Measurements from ENCODE around the gene FBXO34.

DNA sequence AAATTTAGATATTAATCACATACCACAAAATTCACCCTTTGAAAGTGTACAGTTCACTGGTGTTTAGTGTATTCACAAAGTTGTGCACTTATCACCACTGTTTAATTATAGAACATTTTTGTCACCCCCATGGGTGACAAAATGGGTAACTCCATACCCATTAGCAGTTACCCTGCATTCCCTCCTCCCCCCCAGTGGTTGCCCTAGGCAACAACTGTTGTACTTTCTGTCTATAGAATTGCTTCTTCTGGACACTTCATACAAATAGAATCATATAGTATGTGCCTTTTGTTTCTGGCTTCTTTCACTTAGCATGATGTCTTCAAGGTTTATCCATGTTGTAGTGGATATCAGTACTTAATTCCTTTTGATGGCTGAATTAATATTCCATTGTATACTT is 52.7 kb downstream of the FBXO34 start:
- TF ChIP-seq, protein P1, sequence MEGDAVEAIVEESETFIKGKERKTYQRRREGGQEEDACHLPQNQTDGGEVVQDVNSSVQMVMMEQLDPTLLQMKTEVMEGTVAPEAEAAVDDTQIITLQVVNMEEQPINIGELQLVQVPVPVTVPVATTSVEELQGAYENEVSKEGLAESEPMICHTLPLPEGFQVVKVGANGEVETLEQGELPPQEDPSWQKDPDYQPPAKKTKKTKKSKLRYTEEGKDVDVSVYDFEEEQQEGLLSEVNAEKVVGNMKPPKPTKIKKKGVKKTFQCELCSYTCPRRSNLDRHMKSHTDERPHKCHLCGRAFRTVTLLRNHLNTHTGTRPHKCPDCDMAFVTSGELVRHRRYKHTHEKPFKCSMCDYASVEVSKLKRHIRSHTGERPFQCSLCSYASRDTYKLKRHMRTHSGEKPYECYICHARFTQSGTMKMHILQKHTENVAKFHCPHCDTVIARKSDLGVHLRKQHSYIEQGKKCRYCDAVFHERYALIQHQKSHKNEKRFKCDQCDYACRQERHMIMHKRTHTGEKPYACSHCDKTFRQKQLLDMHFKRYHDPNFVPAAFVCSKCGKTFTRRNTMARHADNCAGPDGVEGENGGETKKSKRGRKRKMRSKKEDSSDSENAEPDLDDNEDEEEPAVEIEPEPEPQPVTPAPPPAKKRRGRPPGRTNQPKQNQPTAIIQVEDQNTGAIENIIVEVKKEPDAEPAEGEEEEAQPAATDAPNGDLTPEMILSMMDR (IDR thresholded peaks at IDR 0.05): no peak
- TF ChIP-seq POLR2A (IDR thresholded peaks at IDR 0.05): no peak
